ENCODE results near the gene RHOT2.

DNA sequence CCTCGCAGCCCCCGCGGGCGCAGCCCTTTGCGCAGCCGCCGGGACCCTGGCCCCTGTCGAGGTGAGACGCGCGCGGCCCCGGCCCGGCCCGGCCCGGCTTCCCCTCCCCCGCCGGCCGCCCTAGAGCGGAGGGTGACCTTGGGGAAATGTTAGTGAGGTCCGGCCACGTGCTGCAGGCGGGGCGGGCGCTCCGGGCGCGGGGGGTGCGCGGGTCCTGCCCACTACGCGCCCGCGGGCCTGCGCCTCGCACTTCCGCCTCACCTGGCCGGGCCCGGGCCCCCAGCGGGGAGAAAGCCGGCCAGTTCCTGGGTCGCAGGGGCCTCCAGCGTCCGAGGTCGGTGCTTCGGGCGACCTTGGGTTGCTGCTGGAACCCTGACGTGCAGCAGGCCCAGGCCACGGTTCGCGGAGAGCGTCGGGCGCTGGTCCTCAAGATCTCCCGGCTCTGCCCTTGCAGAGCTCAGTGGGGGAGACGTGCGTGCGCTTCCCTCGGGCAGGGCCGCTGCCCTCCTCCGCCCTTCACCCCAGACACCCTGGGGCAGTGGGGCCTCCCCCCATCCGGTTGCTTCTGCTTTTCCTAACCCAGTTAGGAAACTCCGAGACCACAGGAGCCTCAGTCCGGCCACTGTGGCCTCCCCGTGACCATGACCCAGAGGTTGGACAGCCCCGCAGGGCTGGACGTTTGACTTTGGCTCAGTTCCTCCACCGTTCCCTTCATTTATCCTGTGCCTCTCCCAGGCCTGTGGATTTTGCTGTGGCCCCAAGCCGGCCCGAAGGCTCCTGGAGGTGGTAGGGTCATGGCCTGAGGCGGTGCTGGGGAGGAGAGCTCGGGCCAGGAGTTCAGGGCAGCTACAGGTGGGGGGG lies 25.5 kb upstream of the RHOT2 start:
- TF ChIP-seq, protein P1, sequence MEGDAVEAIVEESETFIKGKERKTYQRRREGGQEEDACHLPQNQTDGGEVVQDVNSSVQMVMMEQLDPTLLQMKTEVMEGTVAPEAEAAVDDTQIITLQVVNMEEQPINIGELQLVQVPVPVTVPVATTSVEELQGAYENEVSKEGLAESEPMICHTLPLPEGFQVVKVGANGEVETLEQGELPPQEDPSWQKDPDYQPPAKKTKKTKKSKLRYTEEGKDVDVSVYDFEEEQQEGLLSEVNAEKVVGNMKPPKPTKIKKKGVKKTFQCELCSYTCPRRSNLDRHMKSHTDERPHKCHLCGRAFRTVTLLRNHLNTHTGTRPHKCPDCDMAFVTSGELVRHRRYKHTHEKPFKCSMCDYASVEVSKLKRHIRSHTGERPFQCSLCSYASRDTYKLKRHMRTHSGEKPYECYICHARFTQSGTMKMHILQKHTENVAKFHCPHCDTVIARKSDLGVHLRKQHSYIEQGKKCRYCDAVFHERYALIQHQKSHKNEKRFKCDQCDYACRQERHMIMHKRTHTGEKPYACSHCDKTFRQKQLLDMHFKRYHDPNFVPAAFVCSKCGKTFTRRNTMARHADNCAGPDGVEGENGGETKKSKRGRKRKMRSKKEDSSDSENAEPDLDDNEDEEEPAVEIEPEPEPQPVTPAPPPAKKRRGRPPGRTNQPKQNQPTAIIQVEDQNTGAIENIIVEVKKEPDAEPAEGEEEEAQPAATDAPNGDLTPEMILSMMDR (IDR thresholded peaks at IDR 0.05; ENCODE audit: low read depth, low read length), result no peak
- peak; percentile 22 for TF ChIP-seq POLR2A (IDR thresholded peaks at IDR 0.05; ENCODE audit: extremely low read depth, insufficient read length)
- TF ChIP-seq MYC (IDR thresholded peaks at IDR 0.05; ENCODE audit: low read depth, low read length), result no peak; the same call in 1 of the 2 replicates

Measured in NB4 (cell line).